HG02759 (cell line): ENCODE data around the gene TAF13.
A peak's percentile ranks its signal among the peaks of the same experiment; 100 is the strongest.
"Not testable (repeated sequence)": the region's sequence is repeated elsewhere in the genome, so short reads cannot be mapped to it uniquely, and the experiment has no call there.

Experiments used
- ATAC-seq: cut with Tn5 transposase; IDR thresholded peaks from one replicate; pipeline ENCODE4 v1.9.1; 2021; ENCODE audit warnings: mild to moderate bottlenecking, moderate library complexity; ENCODE audit not compliant: unreplicated experiment

The TAF13 gene

GRCh38 chr1:109050228-109050995 lies 25.4 kb downstream of the TAF13 start:
- ATAC-seq = no peak

GRCh38 chr1:109048335-109048734 lies 27.5 kb downstream of the TAF13 start:
- ATAC-seq = no peak

GRCh38 chr1:109047339-109047738 lies 28.5 kb downstream of the TAF13 start:
- ATAC-seq = no peak

- no peak for ATAC-seq
Measured at GRCh38 chr1:109046671-109047070, 29.1 kb downstream of the TAF13 start.

- ATAC-seq = no peak
Measured at GRCh38 chr1:109045595-109045994, 30.2 kb downstream of the TAF13 start.

- peak; percentile 96 for ATAC-seq
Measured at GRCh38 chr1:109041621-109042468, 34.0 kb downstream of the TAF13 start, which contains the start of gene WDR47. TSS of gene WDR47 (minus strand) at chr1:109042102. CDS start at chr1:109023512, 18,590 bp downstream.

- ATAC-seq = peak; percentile 32
Measured at GRCh38 chr1:109040989-109041620, 34.7 kb downstream of the TAF13 start.

- no peak for ATAC-seq
Measured at GRCh38 chr1:109040627-109040988, 35.2 kb downstream of the TAF13 start.

GRCh38 chr1:109034382-109034781 lies 41.4 kb downstream of the TAF13 start:
- no peak for ATAC-seq

- not testable (repeated sequence) for ATAC-seq
Measured at GRCh38 chr1:109029493-109029892, 46.3 kb downstream of the TAF13 start.

GRCh38 chr1:109027841-109028240 lies 48.0 kb downstream of the TAF13 start:
- no peak for ATAC-seq

- no peak for ATAC-seq
Measured at GRCh38 chr1:109025694-109026093, 50.1 kb downstream of the TAF13 start.

GRCh38 chr1:109024646-109025045 lies 51.2 kb downstream of the TAF13 start:
- ATAC-seq = no peak

GRCh38 chr1:109020693-109021257 lies 55.0 kb downstream of the TAF13 start:
- no peak for ATAC-seq

GRCh38 chr1:109017719-109018118 lies 58.1 kb downstream of the TAF13 start:
- ATAC-seq = not testable (repeated sequence)

GRCh38 chr1:109017134-109017533 lies 58.7 kb downstream of the TAF13 start:
- no peak for ATAC-seq
